GM21526 (cell line): Measurements from ENCODE around the gene POLR1H.
A peak's percentile ranks its signal among the peaks of the same experiment; 100 is the strongest.
"Not testable (repeated sequence)": the region's sequence is repeated elsewhere in the genome, so short reads cannot be mapped to it uniquely, and the experiment has no call there.

Source experiments
- ATAC-seq: cut with Tn5 transposase; IDR thresholded peaks from one replicate; pipeline ENCODE4 v1.9.1; 2021; ENCODE audit warnings: moderate library complexity; ENCODE audit not compliant: unreplicated experiment, low FRiP score

Gene POLR1H

GRCh38 chr6:30061092-30061857, at the start of gene POLR1H:
TSS of gene POLR1H (plus strand) at chr6:30061265. CDS start at chr6:30061525, 260 bp downstream.
- ATAC-seq, result peak; percentile 80

GRCh38 chr6:30013291-30013922, 47.7 kb upstream of the POLR1H start:
- no peak for ATAC-seq

- no peak for ATAC-seq
Observed at GRCh38 chr6:30019819-30020218, 41.2 kb upstream of the POLR1H start.

GRCh38 chr6:30020626-30021025, 40.4 kb upstream of the POLR1H start:
- ATAC-seq, result no peak

GRCh38 chr6:30022189-30022588, 38.9 kb upstream of the POLR1H start:
- ATAC-seq, result no peak

- not testable (repeated sequence) for ATAC-seq
Observed at GRCh38 chr6:30022712-30023111, 38.4 kb upstream of the POLR1H start.

- no peak for ATAC-seq
Observed at GRCh38 chr6:30025186-30025585, 35.9 kb upstream of the POLR1H start.

GRCh38 chr6:30029588-30029987, 31.5 kb upstream of the POLR1H start:
- ATAC-seq, result no peak

GRCh38 chr6:30031381-30031780, 29.7 kb upstream of the POLR1H start:
- no peak for ATAC-seq

GRCh38 chr6:30033440-30033839, 27.6 kb upstream of the POLR1H start:
- not testable (repeated sequence) for ATAC-seq

GRCh38 chr6:30035784-30036183, 25.3 kb upstream of the POLR1H start:
- no peak for ATAC-seq

GRCh38 chr6:30037182-30037788, 23.8 kb upstream of the POLR1H start:
- ATAC-seq, result no peak

GRCh38 chr6:30041221-30041620, 19.8 kb upstream of the POLR1H start:
- no peak for ATAC-seq

- ATAC-seq, result no peak
Observed at GRCh38 chr6:30041821-30042220, 19.2 kb upstream of the POLR1H start.

- no peak for ATAC-seq
Observed at GRCh38 chr6:30042476-30042875, 18.6 kb upstream of the POLR1H start.

GRCh38 chr6:30042914-30043313, 18.2 kb upstream of the POLR1H start:
- ATAC-seq, result no peak

- ATAC-seq, result no peak
Observed at GRCh38 chr6:30043744-30044143, 17.3 kb upstream of the POLR1H start.

- ATAC-seq, result no peak
Observed at GRCh38 chr6:30044630-30045029, 16.4 kb upstream of the POLR1H start.

GRCh38 chr6:30047220-30047619, 13.8 kb upstream of the POLR1H start:
- no peak for ATAC-seq

- ATAC-seq, result no peak
Observed at GRCh38 chr6:30053682-30054081, 7.4 kb upstream of the POLR1H start.

GRCh38 chr6:30055513-30055912, 5.6 kb upstream of the POLR1H start:
- ATAC-seq, result no peak

- ATAC-seq, result no peak
Observed at GRCh38 chr6:30060606-30061091, 416 bp upstream of the POLR1H start.
